Upper lobe of left lung (tissue), 6 donors: ENCODE measurements around the gene CROT. TPM values are rescaled to one million over a fixed set of nuclear protein-coding genes. Genes with fewer than 3 reads are reported as not detected.

Experiments used
- ATAC-seq, 2 donors: fragments of 200-7000 bp; cut with Tn5 transposase; one replicate each; pipeline ENCODE4 v1.9.1; 2022; ENCODE audit warnings: mild to moderate bottlenecking in 2 of 2, moderate library complexity in 2 of 2; ENCODE audit not compliant: low FRiP score in 2 of 2
- DNase-seq, 2 donors: peaks; one replicate each; pipeline ENCODE4 v3.0.0-alpha.2; 2019 to 2020
- H3K27ac ChIP-seq, 4 donors: fragments of 200-600 bp; sonication (generic); one replicate each; pipeline ENCODE4 v1.5.1; 2016 to 2019
- H3K27me3 ChIP-seq, 4 donors: fragments of 200-600 bp; sonication (generic); one replicate each; pipeline ENCODE4 v1.5.1; 2017 to 2019
- H3K36me3 ChIP-seq, 4 donors: fragments of 200-600 bp; sonication (generic); one replicate each; pipeline ENCODE4 v1.5.1; 2016 to 2019
- H3K4me1 ChIP-seq, 4 donors: fragments of 200-600 bp; sonication (generic); one replicate each; pipeline ENCODE4 v1.5.1; 2018 to 2019
- H3K4me3 ChIP-seq, 4 donors: fragments of 200-600 bp; sonication (generic); one replicate each; pipeline ENCODE4 v1.5.1; 2017 to 2019; ENCODE audit warnings: mild to moderate bottlenecking in 2 of 4, moderate library complexity in 1 of 4
- H3K9me3 ChIP-seq, 4 donors: fragments of 200-600 bp; sonication (generic); one replicate each; pipeline ENCODE4 v1.5.1; 2018 to 2019
- EP300 ChIP-seq, 4 donors: sonication (generic); formaldehyde crosslinking; IDR thresholded peaks; one replicate each; pipeline ENCODE4 v1.5.1; 2017; ENCODE audit warnings: antibody characterized with exemption in 4 of 4, control low read depth in 2 of 4
- POLR2A ChIP-seq, 4 donors: fragments of 450-650 bp; IDR thresholded peaks; one replicate each; pipeline ENCODE4 v1.5.1; 2016 to 2017; ENCODE audit warnings: antibody characterized with exemption in 4 of 4, mild to moderate bottlenecking in 2 of 4
- POLR2AphosphoS5 ChIP-seq, 2 donors: sonication (generic); formaldehyde crosslinking; IDR thresholded peaks; one replicate each; pipeline ENCODE4 v1.5.1; 2017; ENCODE audit warnings: antibody characterized with exemption in 2 of 2
- WGBS, 2 donors: methylation state at CpG; one replicate each; pipeline ENCODE4 v1.1.5; 2017 to 2018; 5-methylcytosine and 5-hydroxymethylcytosine counted together
- total RNA-seq, 6 donors: library from RNA; depleted of rRNA in 4 of 6; stranded (reverse); fragments of >200 nt in 4 of 6; gene quantifications; one replicate each; pipeline versions ENCODE4 v1.1.0 to v1.2.1, GENCODE V29; 2016 to 2021
- TF ChIP-seq, protein P1 (sequence below), 6 experiments: fragments of 450-650 bp in 4 of 6; fragments of 200-600 bp in 2 of 6; sonication (generic) in 2 of 6; IDR thresholded peaks; one replicate each; pipeline ENCODE4 v1.5.1; 2016 to 2019; ENCODE audit warnings: antibody characterized with exemption in 6 of 6
- donor health status: DM: no; HTN: no; CAD: no; lungs with moderate emphysema.
- donor health status: DM: no; HTN: yes; CAD: no; lungs with severe emphysema.

The CROT gene
- total RNA-seq, 6 donors from 2014 or later = 2.9 to 16.6 (median 8.6) TPM

DNA sequence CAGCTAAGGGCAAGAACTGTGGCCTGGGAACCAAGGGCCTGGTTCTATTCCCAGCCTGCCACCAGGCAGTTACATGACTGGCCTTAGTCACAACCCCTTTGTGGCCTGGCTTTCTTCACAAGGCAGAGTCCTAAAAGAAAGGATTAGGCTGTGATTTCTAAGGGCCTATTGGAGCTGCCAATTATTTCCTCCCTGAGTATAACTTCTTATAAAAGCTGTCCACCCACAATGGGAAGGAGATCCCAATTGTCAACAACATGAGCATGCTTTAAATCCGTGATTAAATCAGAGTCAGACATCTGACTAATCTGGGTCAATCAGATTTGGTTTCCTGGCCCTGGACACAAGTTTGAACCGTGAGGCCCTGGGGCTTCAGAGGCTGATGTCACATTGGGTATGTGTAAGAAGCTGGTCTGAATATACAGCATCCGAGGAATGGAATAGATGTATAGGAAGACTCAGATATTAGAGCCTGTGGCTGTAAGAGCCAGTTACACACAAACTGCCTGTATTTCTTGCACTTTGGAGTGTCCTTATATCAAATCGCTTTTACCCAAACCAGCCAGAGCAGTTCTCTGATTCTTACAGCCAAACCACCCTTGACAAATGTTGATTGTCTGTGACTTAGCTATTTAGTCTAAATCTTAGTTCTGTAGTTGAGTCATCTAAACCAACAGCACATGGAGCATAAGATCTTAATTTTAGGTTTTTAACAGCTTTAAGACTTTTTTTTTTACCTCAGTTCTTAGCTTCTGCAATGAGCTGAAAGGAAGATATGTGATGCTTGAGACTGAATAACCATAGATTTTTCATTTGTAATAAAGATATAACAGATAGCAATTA is 68.7 kb downstream of the CROT start:
- Histone ChIP-seq H3K4me3 (no peak overlapping the region), H3K9me3 (no peaks in the 10 kb centered on the region), H3K36me3 (no peaks in the 10 kb centered on the region), H3K27ac (no peak overlapping the region), H3K27me3 (no peaks in the 10 kb centered on the region), H3K4me1 (no peaks in the 10 kb centered on the region)
- TF ChIP-seq POLR2AphosphoS5 (IDR thresholded peaks at IDR 0.05) (no peak), POLR2A (IDR thresholded peaks at IDR 0.05) (no peak)
- TF ChIP-seq, protein P1, sequence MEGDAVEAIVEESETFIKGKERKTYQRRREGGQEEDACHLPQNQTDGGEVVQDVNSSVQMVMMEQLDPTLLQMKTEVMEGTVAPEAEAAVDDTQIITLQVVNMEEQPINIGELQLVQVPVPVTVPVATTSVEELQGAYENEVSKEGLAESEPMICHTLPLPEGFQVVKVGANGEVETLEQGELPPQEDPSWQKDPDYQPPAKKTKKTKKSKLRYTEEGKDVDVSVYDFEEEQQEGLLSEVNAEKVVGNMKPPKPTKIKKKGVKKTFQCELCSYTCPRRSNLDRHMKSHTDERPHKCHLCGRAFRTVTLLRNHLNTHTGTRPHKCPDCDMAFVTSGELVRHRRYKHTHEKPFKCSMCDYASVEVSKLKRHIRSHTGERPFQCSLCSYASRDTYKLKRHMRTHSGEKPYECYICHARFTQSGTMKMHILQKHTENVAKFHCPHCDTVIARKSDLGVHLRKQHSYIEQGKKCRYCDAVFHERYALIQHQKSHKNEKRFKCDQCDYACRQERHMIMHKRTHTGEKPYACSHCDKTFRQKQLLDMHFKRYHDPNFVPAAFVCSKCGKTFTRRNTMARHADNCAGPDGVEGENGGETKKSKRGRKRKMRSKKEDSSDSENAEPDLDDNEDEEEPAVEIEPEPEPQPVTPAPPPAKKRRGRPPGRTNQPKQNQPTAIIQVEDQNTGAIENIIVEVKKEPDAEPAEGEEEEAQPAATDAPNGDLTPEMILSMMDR (IDR thresholded peaks at IDR 0.05) = no peak
- 59 to 70% methylated on average over 4 of the region's 4 CpGs for WGBS, 2 donors
- no peak for DNase-seq
- ATAC-seq = peak in 1 of 2 donors; percentile 63

DNA sequence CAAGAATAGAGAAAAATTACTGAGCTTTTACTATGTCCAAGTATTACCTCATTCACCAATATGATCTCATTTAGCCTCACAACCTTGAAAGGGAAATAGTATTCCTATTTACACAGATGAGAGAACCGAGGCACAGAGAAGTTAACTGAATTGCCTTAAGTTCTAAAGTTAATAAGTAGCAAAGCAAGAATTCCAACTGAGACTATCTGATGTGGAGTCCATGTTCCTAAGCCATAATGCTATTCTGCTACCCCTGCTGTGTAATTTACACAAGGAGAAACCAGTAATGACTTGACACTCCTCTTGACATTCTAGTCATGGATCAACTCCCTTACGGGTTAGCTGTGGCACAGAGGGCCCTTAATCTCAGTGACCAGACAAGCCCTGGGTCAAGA is 69.3 kb downstream of the CROT start:
- H3K27ac ChIP-seq = no peak overlapping the region
- no peak overlapping the region for H3K4me3 ChIP-seq
- H3K4me1 ChIP-seq = no peaks in the 10 kb centered on the region
- DNase-seq (no peak), ATAC-seq (peak in 1 of 2 donors; percentile 44)
- no peaks in the 10 kb centered on the region for H3K27me3 ChIP-seq
- no peaks in the 10 kb centered on the region for H3K9me3 ChIP-seq
- WGBS, 2 donors = 70 to 72% methylated on average over 2 of the region's 2 CpGs
- no peaks in the 10 kb centered on the region for H3K36me3 ChIP-seq
- TF ChIP-seq EP300 (IDR thresholded peaks at IDR 0.05) = no peak
- TF ChIP-seq POLR2A (IDR thresholded peaks at IDR 0.05) = no peak
- TF ChIP-seq, protein P1 (IDR thresholded peaks at IDR 0.05) = no peak
- TF ChIP-seq POLR2AphosphoS5 (IDR thresholded peaks at IDR 0.05) = no peak

DNA sequence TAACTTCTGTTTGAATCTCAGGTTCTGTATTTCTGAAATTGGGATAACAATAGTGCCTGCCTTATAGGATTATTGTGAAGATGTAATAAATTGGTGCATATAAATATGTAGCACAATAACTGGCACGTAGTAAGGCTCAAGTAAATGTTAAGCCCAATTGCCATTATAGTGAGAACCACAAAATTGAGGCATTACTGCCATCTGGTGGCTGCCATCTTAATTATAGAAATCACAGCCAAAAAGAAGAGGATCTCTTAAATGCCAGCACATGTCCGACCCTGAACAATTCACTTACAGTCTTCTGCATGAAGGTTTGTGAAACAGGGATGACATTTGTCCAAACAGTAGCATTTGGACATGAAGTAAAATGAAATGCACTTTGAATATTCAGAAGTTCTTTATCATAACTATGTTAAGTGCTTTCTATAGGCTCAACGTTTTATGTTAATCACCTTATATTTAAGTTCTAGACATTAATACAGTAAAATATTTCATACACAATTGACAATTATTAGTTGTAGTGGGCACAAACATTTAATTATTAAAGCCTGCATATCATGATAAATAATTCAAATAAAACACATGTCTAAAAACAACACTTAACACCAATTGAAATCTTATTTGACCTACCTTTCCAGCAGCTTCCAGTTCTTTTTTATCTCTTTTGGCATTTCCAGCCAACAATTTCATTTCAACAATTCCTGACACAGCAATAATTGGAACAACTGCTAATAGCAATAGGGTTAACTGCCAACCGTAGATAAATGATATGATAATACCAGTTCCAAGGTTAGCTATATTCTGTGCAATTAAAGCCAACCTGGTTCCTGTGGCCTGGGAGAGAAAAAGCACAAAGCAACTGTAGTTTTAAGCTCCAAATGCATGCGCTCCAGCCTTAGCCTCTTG is 71.5 kb downstream of the CROT start:
- TF ChIP-seq POLR2A (IDR thresholded peaks at IDR 0.05) (no peak), POLR2AphosphoS5 (IDR thresholded peaks at IDR 0.05) (no peak)
- TF ChIP-seq, protein P1 (IDR thresholded peaks at IDR 0.05) = peak; percentile 43 to 82 (median 68)
- no peak overlapping the region for H3K4me3 ChIP-seq
- no peak overlapping the region for H3K27ac ChIP-seq
- no peaks in the 10 kb centered on the region for H3K36me3 ChIP-seq
- no peaks in the 10 kb centered on the region for H3K9me3 ChIP-seq
- H3K27me3 ChIP-seq = no peaks in the 10 kb centered on the region
- peak in 1 of 2 donors; percentile 43 for DNase-seq
- H3K4me1 ChIP-seq = no peaks in the 10 kb centered on the region
- WGBS, 2 donors = 54 to 60% methylated on average over 5 of the region's 5 CpGs
- peak in 1 of 2 donors; percentile 72 for ATAC-seq

DNA sequence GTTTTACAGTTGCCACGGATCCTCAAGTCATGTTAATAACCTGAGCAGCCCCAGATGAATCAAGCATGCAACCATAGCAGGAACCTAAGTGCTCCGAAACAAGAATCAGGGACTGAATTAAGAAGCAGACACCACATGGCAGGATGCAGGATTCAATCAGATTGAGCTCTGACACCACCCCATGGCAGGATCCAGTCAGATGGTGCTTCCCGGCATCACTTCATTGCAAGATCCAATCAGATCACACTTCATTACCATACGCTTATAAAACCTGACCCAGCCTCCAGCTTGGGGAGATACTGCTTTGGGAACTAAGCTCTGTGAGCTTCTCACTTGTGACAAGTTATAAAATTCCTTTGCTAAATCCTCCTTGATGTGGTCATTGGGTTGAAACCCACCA is 74.7 kb downstream of the CROT start:
- WGBS, 2 donors = 77 to 91% methylated on average over 4 of the region's 4 CpGs
- Histone ChIP-seq H3K9me3 (no peaks in the 10 kb centered on the region), H3K4me1 (no peaks in the 10 kb centered on the region), H3K27ac (no peak overlapping the region), H3K27me3 (no peaks in the 10 kb centered on the region), H3K4me3 (no peak overlapping the region), H3K36me3 (no peaks in the 10 kb centered on the region)
- TF ChIP-seq POLR2AphosphoS5 (IDR thresholded peaks at IDR 0.05) = no peak
- TF ChIP-seq EP300 (IDR thresholded peaks at IDR 0.05) = no peak
- TF ChIP-seq, protein P1 (IDR thresholded peaks at IDR 0.05) = no peak
- TF ChIP-seq POLR2A (IDR thresholded peaks at IDR 0.05) = no peak
- DNase-seq (no peak), ATAC-seq (no peak)
